ENCODE data around the gene TFAP2C.
"Not testable (repeated sequence)": the region's sequence is repeated elsewhere in the genome, so short reads cannot be mapped to it uniquely, and the experiment has no call there.

Gene TFAP2C

GRCh38 chr20:56657879-56658278 is 28.8 kb downstream of the TFAP2C start:
- no peak for DNase-seq

- DNase-seq = not testable (repeated sequence)
Observed at GRCh38 chr20:56658341-56658947, 29.3 kb downstream of the TFAP2C start.

GRCh38 chr20:56663660-56664059 is 34.6 kb downstream of the TFAP2C start:
- DNase-seq = no peak

- no peak for DNase-seq
Observed at GRCh38 chr20:56664796-56665195, 35.7 kb downstream of the TFAP2C start.

GRCh38 chr20:56665806-56666205 is 36.7 kb downstream of the TFAP2C start:
- no peak for DNase-seq

GRCh38 chr20:56673450-56673849 is 44.3 kb downstream of the TFAP2C start:
- no peak for DNase-seq

- DNase-seq = no peak
Observed at GRCh38 chr20:56676001-56676400, 46.9 kb downstream of the TFAP2C start.

- DNase-seq = no peak
Observed at GRCh38 chr20:56676679-56677078, 47.6 kb downstream of the TFAP2C start.

GRCh38 chr20:56683077-56683865 is 54.2 kb downstream of the TFAP2C start:
- no peak for DNase-seq

- no peak for DNase-seq
Observed at GRCh38 chr20:56685879-56686278, 56.8 kb downstream of the TFAP2C start.

- no peak for DNase-seq
Observed at GRCh38 chr20:56687061-56687460, 58.0 kb downstream of the TFAP2C start.

GRCh38 chr20:56688106-56688505 is 59.0 kb downstream of the TFAP2C start:
- DNase-seq = no peak

Measured in activated naive CD4-positive, alpha-beta T cell (primary cell).